NT2/D1 (cell line): ENCODE results near the gene C5orf52.
"Not testable (repeated sequence)": the region's sequence is repeated elsewhere in the genome, so short reads cannot be mapped to it uniquely, and the experiment has no call there.

ENCODE experiments used
- DNase-seq: peaks from one replicate; pipeline ENCODE4 v3.0.0-alpha.2; 2011; ENCODE audit warnings: low read depth, low spot score
- H3K27me3 ChIP-seq: 2 replicates; pipeline ENCODE4 v1.6.0; 2011; ENCODE audit warnings: mild to moderate bottlenecking; ENCODE audit not compliant: insufficient read length, insufficient read depth
- H3K36me3 ChIP-seq: 2 replicates; pipeline ENCODE4 v1.6.1; 2011; ENCODE audit warnings: mild to moderate bottlenecking, low read length, mixed read lengths; ENCODE audit not compliant: insufficient read depth, insufficient read length
- H3K4me1 ChIP-seq: 2 replicates; pipeline ENCODE4 v1.5.1; 2011; ENCODE audit not compliant: insufficient read depth, insufficient read length
- H3K4me3 ChIP-seq: 2 replicates; pipeline ENCODE4 v1.5.1; 2011; ENCODE audit warnings: low read depth; ENCODE audit not compliant: insufficient read length
- H3K9ac ChIP-seq: 2 replicates; pipeline ENCODE4 v1.6.0; 2011; ENCODE audit warnings: low read depth; ENCODE audit not compliant: insufficient read length
- H3K9me3 ChIP-seq: 2 replicates; pipeline ENCODE4 v1.5.1; 2011; ENCODE audit warnings: mild to moderate bottlenecking, low read length; ENCODE audit not compliant: insufficient read depth
- SUZ12 ChIP-seq: IDR thresholded peaks from 2 replicates; pipeline ENCODE4 v1.6.1; 2011; ENCODE audit not compliant: insufficient read length, insufficient read depth; ENCODE audit errors: extremely low read depth
- YY1 ChIP-seq: IDR thresholded peaks from 2 replicates; pipeline ENCODE4 v1.6.1; 2011; ENCODE audit not compliant: insufficient read length, insufficient read depth
- ZNF274 ChIP-seq: IDR thresholded peaks from 2 replicates; pipeline ENCODE4 v1.6.1; 2011; ENCODE audit warnings: mild to moderate bottlenecking, low read depth, low read length

Gene C5orf52

GRCh38 chr5:157680239-157680638 lies 8.9 kb downstream of the C5orf52 start:
- no peaks in the 10 kb centered on the region for H3K9me3 ChIP-seq
- H3K9ac ChIP-seq, result no peak overlapping the region
- no peak overlapping the region for H3K4me3 ChIP-seq
- H3K36me3 ChIP-seq, result no peaks in the 10 kb centered on the region
- no peak for DNase-seq
- no peak for TF ChIP-seq SUZ12
- TF ChIP-seq YY1, result no peak
- TF ChIP-seq ZNF274, result no peak
- H3K4me1 ChIP-seq, result no peaks in the 10 kb centered on the region
- no peaks in the 10 kb centered on the region for H3K27me3 ChIP-seq

GRCh38 chr5:157681048-157681447 lies 9.7 kb downstream of the C5orf52 start:
- TF ChIP-seq YY1 (no peak), ZNF274 (no peak), SUZ12 (no peak)
- H3K4me3 ChIP-seq, result no peak overlapping the region

GRCh38 chr5:157682257-157682656 lies 10.9 kb downstream of the C5orf52 start:
- no peak for DNase-seq
- TF ChIP-seq YY1 (no peak), ZNF274 (no peak), SUZ12 (no peak)
- Histone ChIP-seq H3K27me3 (no peaks in the 10 kb centered on the region), H3K9me3 (no peaks in the 10 kb centered on the region), H3K36me3 (no peaks in the 10 kb centered on the region), H3K9ac (no peak overlapping the region), H3K4me1 (no peaks in the 10 kb centered on the region), H3K4me3 (no peak overlapping the region)

More at GRCh38 chr5:157681048-157681447, 9.7 kb downstream of the C5orf52 start:
- Histone ChIP-seq H3K4me1 (no peaks in the 10 kb centered on the region), H3K9ac (no peak overlapping the region), H3K27me3 (no peaks in the 10 kb centered on the region), H3K36me3 (no peaks in the 10 kb centered on the region), H3K9me3 (no peaks in the 10 kb centered on the region)
- no peak for DNase-seq

GRCh38 chr5:157686276-157687197 lies 15.2 kb downstream of the C5orf52 start:
- not testable (repeated sequence) for H3K4me1 ChIP-seq, H3K9ac ChIP-seq, H3K27me3 ChIP-seq, DNase-seq, H3K9me3 ChIP-seq, H3K4me3 ChIP-seq, H3K36me3 ChIP-seq

GRCh38 chr5:157687198-157687554 lies 15.8 kb downstream of the C5orf52 start:
- TF ChIP-seq SUZ12, result no peak
- H3K4me3 ChIP-seq, result no peak overlapping the region
- H3K9ac ChIP-seq, result no peak overlapping the region
- H3K36me3 ChIP-seq, result no peaks in the 10 kb centered on the region
- no peaks in the 10 kb centered on the region for H3K27me3 ChIP-seq
- H3K4me1 ChIP-seq, result no peaks in the 10 kb centered on the region
- no peak for DNase-seq
- no peaks in the 10 kb centered on the region; the same call in 1 of the 2 replicates for H3K9me3 ChIP-seq

GRCh38 chr5:157689942-157690689 lies 18.8 kb downstream of the C5orf52 start:
- no peaks in the 10 kb centered on the region for H3K36me3 ChIP-seq
- H3K9ac ChIP-seq, result no peak overlapping the region
- H3K4me1 ChIP-seq, result no peaks in the 10 kb centered on the region
- H3K4me3 ChIP-seq, result no peak overlapping the region
- no peaks in the 10 kb centered on the region; the same call in 1 of the 2 replicates for H3K9me3 ChIP-seq
- no peaks in the 10 kb centered on the region for H3K27me3 ChIP-seq
- no peak for TF ChIP-seq YY1
- TF ChIP-seq ZNF274, result no peak
- TF ChIP-seq SUZ12, result no peak
- DNase-seq, result no peak

- DNase-seq, result no peak
- H3K4me3 ChIP-seq, result no peak overlapping the region
- H3K27me3 ChIP-seq, result no peaks in the 10 kb centered on the region
- H3K4me1 ChIP-seq, result no peaks in the 10 kb centered on the region
- H3K36me3 ChIP-seq, result no peaks in the 10 kb centered on the region
- TF ChIP-seq ZNF274 (no peak), SUZ12 (no peak), YY1 (no peak)
- no peaks in the 10 kb centered on the region; the same call in 1 of the 2 replicates for H3K9me3 ChIP-seq
- H3K9ac ChIP-seq, result no peak overlapping the region
These were observed 19.5 kb downstream of the C5orf52 start for GRCh38 chr5:157690690-157691433.

GRCh38 chr5:157693816-157694215 lies 22.5 kb downstream of the C5orf52 start:
- not testable (repeated sequence) for DNase-seq, H3K36me3 ChIP-seq, H3K9ac ChIP-seq, H3K27me3 ChIP-seq, H3K4me1 ChIP-seq, H3K4me3 ChIP-seq
- H3K9me3 ChIP-seq, result peaks cover 12% of the 10 kb centered on the region

GRCh38 chr5:157696154-157696553 lies 24.8 kb downstream of the C5orf52 start:
- not testable (repeated sequence) for H3K36me3 ChIP-seq, H3K9ac ChIP-seq, DNase-seq, H3K27me3 ChIP-seq, H3K4me3 ChIP-seq, H3K4me1 ChIP-seq
- peaks cover 17% of the 10 kb centered on the region for H3K9me3 ChIP-seq

GRCh38 chr5:157698674-157699073 lies 27.3 kb downstream of the C5orf52 start:
- not testable (repeated sequence) for H3K27me3 ChIP-seq, H3K4me3 ChIP-seq, H3K4me1 ChIP-seq, DNase-seq, H3K9ac ChIP-seq, H3K36me3 ChIP-seq
- H3K9me3 ChIP-seq, result peaks cover 17% of the 10 kb centered on the region
